ENCODE results near the gene PHOX2B. TPM values are rescaled to one million over a fixed set of nuclear protein-coding genes. Genes with fewer than 3 reads are reported as not detected.

PHOX2B gene
- 1 to 10 TPM in 1 of 4 donors, under 1 TPM in 1, not detected in 2; 0.80 to 1.5 TPM for total RNA-seq

DNA sequence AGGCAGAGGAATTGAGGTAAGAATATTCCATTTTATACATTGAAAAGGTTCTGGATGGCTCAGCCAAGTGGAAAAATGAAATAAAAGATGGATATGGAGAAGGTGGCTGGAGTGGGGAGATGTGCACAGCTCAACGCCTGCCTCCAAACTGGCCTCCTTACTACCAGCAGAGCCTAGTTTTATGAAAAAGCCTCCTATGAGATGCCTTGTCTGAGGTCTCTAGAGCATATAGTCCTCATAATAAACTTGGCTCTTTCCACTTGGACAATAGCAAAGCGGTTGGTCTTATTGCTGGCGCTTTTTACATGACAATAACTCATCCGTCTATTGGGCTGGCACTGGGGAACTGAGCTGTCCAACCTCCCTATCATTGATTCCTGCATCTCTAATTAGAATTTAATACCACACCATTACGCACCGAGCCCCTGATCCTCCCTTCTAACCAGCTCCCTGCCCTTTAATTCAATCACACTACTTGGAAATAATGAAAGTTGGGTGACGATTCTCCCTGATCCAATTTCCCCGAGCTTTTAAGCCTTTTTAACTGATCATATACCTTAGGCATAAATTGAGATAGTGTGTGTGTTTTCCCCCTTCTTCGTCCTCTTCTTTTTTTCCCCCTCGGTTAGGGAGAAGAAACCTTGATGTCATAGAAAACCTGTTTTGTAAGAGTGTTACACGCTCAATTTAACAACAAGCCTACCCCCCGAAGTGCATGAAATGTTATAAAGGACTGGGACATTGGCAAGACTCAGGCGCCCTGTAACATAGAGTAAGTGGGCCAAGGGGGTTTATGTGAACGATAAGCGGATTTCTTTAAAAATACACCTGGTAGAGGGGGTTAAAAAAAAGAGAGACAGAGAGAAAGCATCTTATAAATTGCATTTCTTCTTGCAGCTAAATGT is at the start of gene PHOX2B:
Gene PHOX2B, minus strand, starts transcription at position 155 of the 905 bp plus-strand sequence. Its CDS starts 115 bp downstream, at position 40.
- no peak within 1 kb of the TSS for H3K27ac ChIP-seq

DNA sequence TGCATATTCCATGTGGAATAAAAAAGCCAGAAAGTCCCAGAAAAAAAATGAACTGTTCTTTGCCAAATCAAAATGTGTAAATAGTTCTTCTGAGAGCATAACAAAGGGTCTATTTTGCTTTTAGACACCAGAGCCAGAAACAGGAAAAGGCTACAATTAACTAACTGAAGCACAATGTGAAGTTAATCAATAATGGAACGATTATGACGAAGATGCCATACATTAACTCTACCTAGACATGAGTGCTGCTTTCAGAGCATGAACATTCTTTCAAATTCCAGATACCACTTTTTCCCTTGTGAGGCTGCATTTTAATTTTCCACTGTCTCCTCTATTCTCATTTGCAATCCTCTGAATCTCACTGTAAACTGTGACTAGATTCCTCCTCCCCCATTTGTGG is 48.7 kb upstream of the PHOX2B start:
- DNase-seq: no peak
- Histone ChIP-seq H3K27me3 (no peaks in the 10 kb centered on the region), H3K9me3 (no peaks in the 10 kb centered on the region), H3K4me3 (no peak overlapping the region), H3K27ac (no peak overlapping the region), H3K4me1 (no peaks in the 10 kb centered on the region), H3K36me3 (no peaks in the 10 kb centered on the region)
- no peak for TF ChIP-seq POLR2A (IDR thresholded peaks at IDR 0.05)
- TF ChIP-seq, protein P1, sequence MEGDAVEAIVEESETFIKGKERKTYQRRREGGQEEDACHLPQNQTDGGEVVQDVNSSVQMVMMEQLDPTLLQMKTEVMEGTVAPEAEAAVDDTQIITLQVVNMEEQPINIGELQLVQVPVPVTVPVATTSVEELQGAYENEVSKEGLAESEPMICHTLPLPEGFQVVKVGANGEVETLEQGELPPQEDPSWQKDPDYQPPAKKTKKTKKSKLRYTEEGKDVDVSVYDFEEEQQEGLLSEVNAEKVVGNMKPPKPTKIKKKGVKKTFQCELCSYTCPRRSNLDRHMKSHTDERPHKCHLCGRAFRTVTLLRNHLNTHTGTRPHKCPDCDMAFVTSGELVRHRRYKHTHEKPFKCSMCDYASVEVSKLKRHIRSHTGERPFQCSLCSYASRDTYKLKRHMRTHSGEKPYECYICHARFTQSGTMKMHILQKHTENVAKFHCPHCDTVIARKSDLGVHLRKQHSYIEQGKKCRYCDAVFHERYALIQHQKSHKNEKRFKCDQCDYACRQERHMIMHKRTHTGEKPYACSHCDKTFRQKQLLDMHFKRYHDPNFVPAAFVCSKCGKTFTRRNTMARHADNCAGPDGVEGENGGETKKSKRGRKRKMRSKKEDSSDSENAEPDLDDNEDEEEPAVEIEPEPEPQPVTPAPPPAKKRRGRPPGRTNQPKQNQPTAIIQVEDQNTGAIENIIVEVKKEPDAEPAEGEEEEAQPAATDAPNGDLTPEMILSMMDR (IDR thresholded peaks at IDR 0.05): no peak

More for the DNA sequence above, at the start of gene PHOX2B:
- no peaks in the 10 kb centered on the region for H3K4me1 ChIP-seq
- H3K4me3 ChIP-seq: no peak within 1 kb of the TSS
- H3K27me3 ChIP-seq: peaks cover 0 to 57% of the 10 kb centered on the region in 2 donors
- no peaks in the 10 kb centered on the region for H3K36me3 ChIP-seq
- H3K9me3 ChIP-seq: no peaks in the 10 kb centered on the region
- TF ChIP-seq POLR2A (IDR thresholded peaks at IDR 0.05): no peak
- TF ChIP-seq, protein P1 (IDR thresholded peaks at IDR 0.05): no peak
- DNase-seq: no peak

- no peak overlapping the region for H3K27ac ChIP-seq
- no peaks in the 10 kb centered on the region for H3K4me1 ChIP-seq
- no peaks in the 10 kb centered on the region for H3K9me3 ChIP-seq
- TF ChIP-seq POLR2A (IDR thresholded peaks at IDR 0.05): no peak
- TF ChIP-seq, protein P1 (IDR thresholded peaks at IDR 0.05): no peak
- H3K4me3 ChIP-seq: no peak overlapping the region
- H3K27me3 ChIP-seq: no peaks in the 10 kb centered on the region
- H3K36me3 ChIP-seq: no peaks in the 10 kb centered on the region
- no peak for DNase-seq
Measured at GRCh38 chr4:41796545-41797210, 48.2 kb upstream of the PHOX2B start.

DNA sequence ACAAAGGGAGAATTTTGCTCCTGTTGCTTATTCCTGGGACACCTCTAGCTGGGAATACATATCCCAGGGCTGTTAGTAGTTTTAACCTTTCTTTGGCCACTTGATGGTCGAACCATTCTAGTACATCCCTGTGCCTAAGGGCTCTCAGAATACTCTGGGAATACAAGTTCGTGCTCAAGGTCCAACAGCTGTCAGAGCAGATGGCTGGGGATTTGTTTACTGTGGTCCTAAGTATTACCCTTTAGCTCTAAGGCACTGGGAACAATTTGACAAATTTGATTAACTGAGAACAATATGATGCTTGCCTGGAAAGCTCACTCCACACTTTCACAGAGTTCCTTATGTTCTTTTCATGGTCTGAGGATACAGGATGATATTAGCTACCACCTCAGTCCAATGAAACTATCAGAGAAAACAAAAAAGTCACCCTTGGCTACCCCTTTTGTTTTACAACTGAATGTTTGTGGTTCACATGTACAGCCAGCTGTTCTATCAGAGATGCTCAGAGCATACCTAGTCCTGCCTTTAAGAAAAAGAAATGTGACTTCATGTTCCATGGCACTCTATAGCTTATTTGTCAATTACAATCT is 47.4 kb upstream of the PHOX2B start:
- Histone ChIP-seq H3K4me1 (no peaks in the 10 kb centered on the region), H3K4me3 (no peak overlapping the region), H3K27ac (no peak overlapping the region), H3K27me3 (no peaks in the 10 kb centered on the region), H3K36me3 (no peaks in the 10 kb centered on the region), H3K9me3 (no peaks in the 10 kb centered on the region)
- TF ChIP-seq POLR2A (IDR thresholded peaks at IDR 0.05): no peak
- TF ChIP-seq, protein P1 (IDR thresholded peaks at IDR 0.05): no peak
- DNase-seq: no peak

DNA sequence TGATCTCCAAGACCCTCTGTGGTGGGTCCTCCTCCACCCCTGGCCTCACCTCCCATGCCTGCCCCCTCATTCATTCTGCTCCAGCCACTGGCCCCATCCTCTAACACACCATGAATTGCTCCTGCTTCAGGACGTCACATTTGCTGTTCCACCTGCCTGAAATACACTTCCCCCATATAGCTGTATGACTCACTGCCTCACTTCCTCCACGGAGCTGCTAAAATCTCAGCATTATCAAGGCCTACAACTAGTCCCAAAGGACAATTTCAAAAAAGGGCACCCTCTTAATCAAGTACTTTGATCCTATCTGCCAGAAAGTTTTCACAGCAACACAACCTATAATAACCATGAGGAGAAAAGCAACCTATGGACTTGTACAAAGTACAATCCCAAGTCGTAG is 43.6 kb upstream of the PHOX2B start:
- H3K36me3 ChIP-seq: no peaks in the 10 kb centered on the region
- no peak overlapping the region for H3K27ac ChIP-seq
- TF ChIP-seq, protein P1 (IDR thresholded peaks at IDR 0.05): no peak
- no peak for TF ChIP-seq POLR2A (IDR thresholded peaks at IDR 0.05)
- DNase-seq: no peak
- no peaks in the 10 kb centered on the region for H3K27me3 ChIP-seq
- H3K9me3 ChIP-seq: no peaks in the 10 kb centered on the region
- H3K4me3 ChIP-seq: no peak overlapping the region
- H3K4me1 ChIP-seq: no peaks in the 10 kb centered on the region
